Measurements from ENCODE around the gene SLC8A2.
"Not testable (repeated sequence)": the region's sequence is repeated elsewhere in the genome, so short reads cannot be mapped to it uniquely, and the experiment has no call there.

SLC8A2 gene

GRCh38 chr19:47499863-47500830 lies 28.5 kb upstream of the SLC8A2 start:
- no peak for DNase-seq

DNA sequence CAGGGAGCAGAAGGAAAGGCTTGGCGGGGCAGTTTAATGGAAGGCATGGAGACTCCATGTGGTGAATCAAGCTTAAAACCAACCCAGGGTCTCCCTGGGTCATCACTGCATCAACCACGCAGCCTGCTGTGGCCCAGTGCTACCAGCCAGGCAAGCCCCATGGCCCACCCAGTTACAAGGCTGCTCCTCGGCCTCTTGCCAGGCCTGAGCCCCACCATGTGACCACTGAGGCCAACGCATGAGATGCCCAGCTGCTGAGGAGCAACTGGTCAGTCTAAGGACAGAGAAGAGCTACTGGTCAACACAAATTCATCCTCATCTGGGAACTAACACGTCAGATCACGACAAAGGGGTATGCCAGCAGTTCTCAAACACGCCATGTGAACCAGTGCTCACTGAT lies 27.7 kb upstream of the SLC8A2 start:
- DNase-seq = no peak

GRCh38 chr19:47498561-47498960 lies 26.9 kb upstream of the SLC8A2 start:
- DNase-seq = no peak

DNA sequence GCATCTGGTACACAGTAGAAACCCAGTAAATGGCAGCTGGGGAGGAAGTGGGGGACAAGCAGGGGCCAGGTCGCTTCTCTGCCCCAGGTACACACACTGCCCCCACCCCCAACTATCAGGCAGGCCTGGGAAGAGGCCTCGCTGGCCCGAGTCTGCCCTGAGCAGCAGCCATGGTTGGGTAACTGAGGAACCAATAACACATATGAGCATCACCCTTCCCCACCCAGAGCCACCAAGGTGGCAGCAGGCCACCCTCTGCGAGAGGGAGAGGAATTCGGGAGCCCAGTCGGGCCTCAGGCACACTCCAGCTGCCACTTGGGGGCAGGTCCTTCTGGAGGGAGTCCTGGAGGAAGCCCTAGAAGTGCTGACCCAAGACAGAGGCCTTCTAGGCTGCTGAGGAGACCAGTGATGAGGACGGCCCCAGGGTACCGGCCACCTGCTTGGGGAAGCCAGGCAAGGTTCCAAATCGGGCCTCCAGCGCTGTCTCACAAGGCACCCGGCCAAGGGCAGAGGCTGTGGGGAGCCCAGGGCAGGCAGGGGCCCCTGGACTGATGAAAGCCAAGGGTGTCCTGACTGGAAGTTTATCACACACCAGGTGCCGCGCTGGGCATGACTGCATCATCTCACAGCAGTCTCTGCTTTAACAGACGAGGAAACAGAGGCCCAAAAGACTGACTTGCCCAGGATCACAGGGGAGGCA lies 26.3 kb upstream of the SLC8A2 start:
- DNase-seq = no peak

- no peak for DNase-seq
Measured at GRCh38 chr19:47497050-47497766, 25.5 kb upstream of the SLC8A2 start.

DNA sequence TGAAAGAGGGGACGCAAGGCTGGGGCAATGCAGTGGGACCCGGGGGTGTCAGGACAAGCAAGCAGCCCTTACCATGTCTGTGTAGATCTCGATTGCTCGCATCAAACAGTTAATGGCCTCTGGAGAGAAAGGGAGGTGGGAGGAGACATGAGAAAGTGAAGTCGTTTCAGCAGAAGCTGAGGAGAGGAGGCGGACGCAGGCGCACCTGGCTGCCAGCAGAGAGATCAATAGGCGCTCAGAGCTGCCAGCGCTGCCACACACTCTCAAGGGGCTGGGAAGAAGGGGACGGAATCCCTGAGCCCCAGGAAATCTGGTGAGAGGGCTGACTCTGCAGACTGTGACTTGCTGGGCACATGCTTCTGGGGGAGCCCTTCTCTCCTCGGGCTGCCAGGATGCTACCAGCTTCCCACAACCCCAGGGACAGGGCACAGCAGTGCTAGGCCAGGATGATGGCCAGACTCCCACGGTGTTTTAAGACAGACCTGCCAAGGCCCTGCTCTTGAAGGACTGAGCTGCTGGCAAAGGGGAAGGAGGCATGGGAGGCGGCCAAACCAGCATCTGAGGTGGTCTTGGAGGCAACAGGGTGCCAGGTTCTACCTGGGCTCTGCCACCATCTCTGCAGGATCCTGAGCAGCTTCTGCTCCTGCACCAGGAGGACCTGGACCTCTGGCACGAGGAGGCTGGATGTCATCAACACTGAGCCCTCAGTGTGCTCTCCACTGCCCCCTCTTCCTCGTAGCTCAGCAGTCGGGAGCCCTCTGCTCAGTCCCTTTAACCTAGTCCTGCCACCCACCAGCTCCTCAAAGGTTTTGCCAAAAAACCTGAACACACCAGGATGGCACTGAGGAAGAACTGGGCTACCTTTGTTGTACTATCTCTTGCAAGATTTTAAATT lies 24.0 kb upstream of the SLC8A2 start:
- no peak for DNase-seq

DNA sequence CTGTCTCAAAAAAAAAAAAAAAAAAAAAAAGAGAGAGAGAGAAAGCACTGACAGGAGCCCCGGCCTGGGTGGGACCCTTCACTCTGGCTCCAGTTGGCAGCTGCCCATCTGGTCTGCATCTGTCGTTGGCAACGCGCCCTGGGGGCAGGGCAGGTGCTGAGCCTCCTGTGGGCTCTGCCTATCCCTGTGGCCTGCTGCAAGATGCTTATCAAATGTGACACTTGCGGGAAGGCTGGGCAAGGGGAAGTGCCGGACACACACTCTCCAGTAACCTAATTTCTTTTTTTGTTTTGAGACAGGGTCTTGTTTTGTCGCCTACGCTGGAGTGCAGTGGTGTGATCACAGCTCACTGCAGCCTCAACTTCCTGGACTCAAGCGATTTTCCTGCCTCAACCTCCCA lies 23.0 kb upstream of the SLC8A2 start:
- no peak for DNase-seq

- no peak for DNase-seq
Measured at GRCh38 chr19:47494211-47494547, 22.5 kb upstream of the SLC8A2 start.

DNA sequence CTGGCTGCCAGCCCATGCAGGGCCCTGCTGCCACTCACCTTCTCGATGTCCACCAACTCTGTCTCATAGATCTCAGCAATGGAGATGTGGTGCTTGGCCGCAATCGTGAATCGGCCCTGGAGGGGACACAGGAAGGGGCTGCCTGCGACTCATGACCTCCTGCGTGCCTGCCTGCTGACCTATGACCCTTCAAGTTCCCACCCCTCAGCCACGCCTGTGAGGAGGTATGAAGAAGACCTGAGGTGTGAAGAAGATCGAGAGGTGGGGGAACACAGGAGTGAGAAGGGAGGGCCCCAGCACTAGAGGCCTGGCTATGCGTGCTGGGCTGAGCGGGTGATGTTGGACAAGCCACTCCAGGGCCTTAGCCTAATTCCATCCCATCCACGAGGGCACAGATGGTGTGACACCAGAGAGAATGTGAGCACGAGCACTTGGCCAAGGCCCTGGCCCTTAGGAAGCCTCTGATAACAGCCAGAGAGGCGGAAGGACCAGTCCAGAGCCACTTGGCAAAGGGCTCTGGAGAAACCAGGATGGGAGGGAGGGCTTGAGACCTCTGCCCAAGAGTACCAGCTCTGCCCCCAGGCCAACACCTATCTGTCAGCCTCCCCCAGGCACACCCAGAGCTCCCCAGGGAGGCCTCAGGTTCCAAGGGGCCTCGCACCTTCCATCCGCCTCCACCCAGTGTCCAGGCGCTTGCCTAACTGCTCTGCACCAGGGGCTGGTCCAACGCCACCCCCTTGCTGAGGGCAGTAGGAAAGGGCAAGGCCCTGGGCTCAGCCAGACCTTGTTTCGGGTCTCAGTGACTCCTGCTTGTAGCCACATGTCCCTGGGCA lies 21.9 kb upstream of the SLC8A2 start:
- DNase-seq = no peak

GRCh38 chr19:47492571-47493377 lies 21.1 kb upstream of the SLC8A2 start:
- DNase-seq = no peak

- no peak for DNase-seq
Measured at GRCh38 chr19:47492137-47492533, 20.4 kb upstream of the SLC8A2 start.

DNA sequence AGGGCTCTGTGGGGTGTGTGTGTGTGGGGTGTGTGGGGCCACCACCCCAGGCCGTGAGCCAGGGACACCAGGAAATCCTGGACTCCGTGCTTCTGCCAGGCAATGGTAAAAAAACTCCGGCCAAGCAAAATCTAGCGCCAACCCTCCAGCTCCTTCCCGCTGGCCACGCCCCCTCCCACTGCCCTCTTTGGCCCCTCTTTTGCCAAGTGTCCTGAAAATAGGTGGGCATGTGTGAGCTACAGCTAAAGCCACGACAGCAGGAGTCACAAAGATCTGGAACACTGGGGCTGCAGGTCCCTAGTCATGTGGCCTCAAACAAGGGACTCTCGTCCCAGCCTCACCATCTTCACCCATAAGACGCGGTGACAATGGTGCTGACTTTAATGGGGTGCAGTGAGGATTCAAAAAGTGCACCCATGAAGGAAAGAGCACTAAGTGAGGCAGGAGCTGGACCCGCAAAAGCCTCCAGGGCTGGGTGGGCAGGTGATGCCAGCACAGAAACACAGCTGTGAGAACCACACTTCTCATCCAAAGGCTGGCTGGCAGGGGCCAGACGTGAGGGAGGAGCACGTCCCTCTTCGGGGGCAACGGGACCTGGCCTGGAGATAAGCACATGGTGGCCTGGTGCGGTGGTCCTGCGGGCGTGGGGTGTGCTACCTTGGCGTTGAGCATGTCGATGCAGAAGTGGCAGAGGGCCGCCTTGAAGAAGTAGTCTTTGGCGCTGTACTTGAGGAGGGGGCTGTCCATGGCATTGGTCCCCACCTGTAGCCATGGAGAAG lies 19.9 kb upstream of the SLC8A2 start:
- DNase-seq = no peak

GRCh38 chr19:47490847-47491246 lies 19.2 kb upstream of the SLC8A2 start:
- no peak for DNase-seq

- DNase-seq = no peak
Measured at GRCh38 chr19:47490031-47490430, 18.3 kb upstream of the SLC8A2 start.

DNA sequence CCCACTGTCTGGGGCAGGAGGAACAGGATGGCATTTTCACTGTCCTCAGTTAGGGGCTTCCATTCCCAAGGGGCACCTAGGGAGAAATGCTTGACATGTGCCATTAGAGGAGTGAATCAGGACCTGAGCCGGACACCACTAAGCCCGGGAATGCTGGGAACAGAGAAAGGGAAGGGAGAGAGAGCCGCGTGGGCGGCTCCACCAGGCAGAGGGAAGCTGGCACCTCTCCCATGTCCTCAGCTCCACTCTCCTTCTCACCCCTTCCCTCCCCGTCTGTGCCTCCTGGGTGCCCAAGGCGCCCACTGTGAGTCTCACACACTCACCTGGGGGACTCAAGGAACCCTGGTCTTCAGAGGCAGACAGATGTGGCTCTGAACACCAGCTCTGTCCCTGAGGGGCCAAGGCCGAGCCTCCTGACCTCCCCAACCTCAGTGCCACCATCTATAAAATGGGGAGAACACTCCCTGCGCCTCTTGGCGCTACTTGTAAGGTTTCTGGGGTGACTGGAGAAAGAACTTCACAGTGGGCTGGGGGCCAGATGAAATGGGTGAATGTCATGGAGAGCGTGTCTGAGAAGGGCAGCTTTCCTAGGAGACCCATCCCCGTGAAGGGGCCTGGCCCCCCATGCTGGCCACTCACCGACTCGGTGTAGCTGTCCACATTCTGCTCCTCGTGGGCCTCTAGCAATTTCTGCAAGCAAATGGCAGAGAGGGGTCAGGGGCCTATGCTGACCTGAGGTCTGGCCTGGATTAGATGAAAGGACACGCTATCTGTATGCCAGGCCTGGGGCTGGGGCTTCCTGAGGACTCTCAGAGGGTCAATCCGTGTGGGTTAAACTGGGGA lies 17.6 kb upstream of the SLC8A2 start:
- DNase-seq = no peak

- no peak for DNase-seq
Measured at GRCh38 chr19:47487551-47488515, 16.1 kb upstream of the SLC8A2 start.

GRCh38 chr19:47486900-47487299 lies 15.2 kb upstream of the SLC8A2 start:
- no peak for DNase-seq

DNA sequence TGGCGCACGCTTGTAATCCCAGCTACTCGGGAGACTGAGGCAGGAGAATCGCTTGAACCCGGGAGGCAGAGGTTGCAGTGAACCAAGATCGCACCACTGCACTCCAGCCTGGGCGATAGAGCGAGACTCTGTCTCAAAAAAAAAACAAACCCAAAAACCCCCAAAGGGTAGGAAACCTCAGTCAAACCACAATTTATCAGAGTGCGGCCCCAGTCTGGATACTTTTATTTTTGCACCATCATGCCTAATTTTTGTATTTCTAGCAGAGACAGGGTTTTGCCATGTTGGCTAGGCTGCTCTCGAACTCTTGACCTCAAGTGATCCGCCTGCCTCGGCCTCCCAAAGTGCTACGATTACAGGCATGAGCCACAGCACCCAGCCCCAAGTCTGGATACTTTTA lies 14.5 kb upstream of the SLC8A2 start:
- DNase-seq = not testable (repeated sequence)

Data from NCI-H187 (cell line).